HT1080 (cell line): ENCODE measurements around the gene ZC3HAV1L. TPM values are rescaled to one million over a fixed set of nuclear protein-coding genes. Genes with fewer than 3 reads are reported as not detected.

Experiments
- total RNA-seq: library from RNA; depleted of rRNA; stranded (reverse); fragments of >200 nt; shearing (Covaris generic); gene quantifications from 2 replicates; pipeline ENCODE4 v1.2.3, GENCODE V29; 2014; rRNA removed

ZC3HAV1L gene
- total RNA-seq, 1 experiment from 2014 or later = 2.7 TPM

Other genes with a start within 250 kb of the ZC3HAV1L start
- not detected in 2 replicates for gene TMEM213, start 238.0 kb downstream of the ZC3HAV1L start, total RNA-seq
- gene ATP6V0A4, start 237.8 kb downstream of the ZC3HAV1L start, total RNA-seq = 0.30 and 0.47 TPM in 2 replicates
- 2.4 and 4.1 TPM in 2 replicates for gene KIAA1549, start 54.7 kb downstream of the ZC3HAV1L start, total RNA-seq
- 26.7 and 28.3 TPM in 2 replicates for gene ZC3HAV1, start 73.7 kb upstream of the ZC3HAV1L start, total RNA-seq
- 1.4 and 1.6 TPM in 2 replicates for gene UBN2, start 195.2 kb upstream of the ZC3HAV1L start, total RNA-seq